CD4-positive, alpha-beta T cell (primary cell): ENCODE measurements around the gene ZNF638. TPM values are rescaled to one million over a fixed set of nuclear protein-coding genes. Genes with fewer than 3 reads are reported as not detected.

Experiments used
- ATAC-seq: fragments of 200-7000 bp; cut with Tn5 transposase; one replicate; pipeline ENCODE4 v1.10.0; 2022; ENCODE audit warnings: mild to moderate bottlenecking; ENCODE audit not compliant: poor library complexity
- CTCF ChIA-PET: fragments of 350-600 bp; sonication (Branson Sonifier 250); formaldehyde crosslinking; loops from one replicate; lab custom pipeline; 2021; ENCODE audit warnings: antibody characterized with exemption, inconsistent platforms; lab: Charles Lee
- POLR2A ChIA-PET: fragments of 350-600 bp; sonication (Branson Sonifier 250); formaldehyde crosslinking; loops from one replicate; lab custom pipeline; 2021; ENCODE audit warnings: antibody characterized with exemption, inconsistent platforms; lab: Charles Lee
- DNase-seq, 14 experiments: peaks; one replicate each; pipeline ENCODE4 v3.0.0-alpha.2; 2013 to 2020; ENCODE audit warnings: mixed read lengths in 2 of 14
- H3K27ac ChIP-seq, 2 donors: one replicate each; pipeline versions ENCODE4 v1.5.1 to v1.7.0; 2013; ENCODE audit warnings: low read length in 2 of 2, low read depth in 1 of 2, mild to moderate bottlenecking in 1 of 2
- H3K27me3 ChIP-seq, 2 experiments: 1 replicate in 1 of 2; 2 replicates in 1 of 2; pipeline versions ENCODE4 v1.6.1 to v1.7.0; 2013; ENCODE audit warnings: low read length in 2 of 2, control low read depth in 1 of 2, mild to moderate bottlenecking in 1 of 2, moderate library complexity in 1 of 2; ENCODE audit not compliant: insufficient read depth in 2 of 2, control insufficient read depth in 1 of 2
- H3K36me3 ChIP-seq: one replicate; pipeline ENCODE4 v1.6.1; 2013; ENCODE audit warnings: low read length, control low read depth; ENCODE audit not compliant: insufficient read depth
- H3K4me1 ChIP-seq: one replicate; pipeline ENCODE4 v1.6.1; 2013; ENCODE audit warnings: low read length, control low read depth; ENCODE audit not compliant: insufficient read depth
- H3K4me3 ChIP-seq: one replicate; pipeline ENCODE4 v1.5.1; 2013; ENCODE audit warnings: mild to moderate bottlenecking, low read length, moderate library complexity
- H3K9me3 ChIP-seq, 2 experiments: 1 replicate in 1 of 2; 2 replicates in 1 of 2; pipeline versions ENCODE4 v1.6.1 to v1.7.0; 2013; ENCODE audit warnings: low read length in 2 of 2, mild to moderate bottlenecking in 2 of 2, control low read depth in 1 of 2, moderate library complexity in 1 of 2; ENCODE audit not compliant: control insufficient read depth in 1 of 2, insufficient read depth in 1 of 2
- H3K27ac Mint-ChIP-seq: one replicate; pipeline ENCODE4 v1.8.0; 2020; ENCODE audit warnings: mixed read lengths
- H3K27me3 Mint-ChIP-seq: one replicate; pipeline ENCODE4 v1.8.0; 2021; ENCODE audit warnings: mixed read lengths
- H3K36me3 Mint-ChIP-seq: one replicate; pipeline ENCODE4 v1.8.0; 2021; ENCODE audit warnings: low read depth, mixed read lengths
- H3K4me1 Mint-ChIP-seq: one replicate; pipeline ENCODE4 v1.8.0; 2021; ENCODE audit warnings: low read depth, mixed read lengths
- H3K4me3 Mint-ChIP-seq: one replicate; pipeline ENCODE4 v1.8.0; 2020; ENCODE audit warnings: mild to moderate bottlenecking, mixed read lengths
- H3K9me3 Mint-ChIP-seq: one replicate; pipeline ENCODE4 v1.8.0; 2020; ENCODE audit warnings: mixed read lengths
- intact Hi-C, 2 experiments: fragments of 100-400 bp; cut with DNase I in 1 of 2; cut with micrococcal nuclease in 1 of 2; formaldehyde crosslinking; loops; one replicate each; pipeline versions ENCODE4 v1.15.1 to v1.9.0; 2023 to 2025; cut with DNase I, micrococcal nuclease
- total RNA-seq, 174 experiments: library from RNA in 2 of 174; stranded (reverse) in 2 of 174; gene quantifications; one replicate each; pipeline ENCODE4 v1.2.3 and lab custom pipeline; 2021 to 2026
- TF ChIP-seq, protein P1 (sequence below): fragments of 200-600 bp; IDR thresholded peaks from one replicate; pipeline ENCODE4 v1.8.0; 2022; ENCODE audit warnings: antibody characterized with exemption, mild to moderate bottlenecking

ZNF638 gene
- total RNA-seq, 2 experiments from 2014 or later = 77.8 to 86.4 TPM

GRCh38 chr2:71452565-71452964 lies 121.0 kb downstream of the ZNF638 start:
- peaks cover 0 to 12% of the 10 kb centered on the region in 2 experiments for H3K9me3 ChIP-seq
- TF ChIP-seq, protein P1, sequence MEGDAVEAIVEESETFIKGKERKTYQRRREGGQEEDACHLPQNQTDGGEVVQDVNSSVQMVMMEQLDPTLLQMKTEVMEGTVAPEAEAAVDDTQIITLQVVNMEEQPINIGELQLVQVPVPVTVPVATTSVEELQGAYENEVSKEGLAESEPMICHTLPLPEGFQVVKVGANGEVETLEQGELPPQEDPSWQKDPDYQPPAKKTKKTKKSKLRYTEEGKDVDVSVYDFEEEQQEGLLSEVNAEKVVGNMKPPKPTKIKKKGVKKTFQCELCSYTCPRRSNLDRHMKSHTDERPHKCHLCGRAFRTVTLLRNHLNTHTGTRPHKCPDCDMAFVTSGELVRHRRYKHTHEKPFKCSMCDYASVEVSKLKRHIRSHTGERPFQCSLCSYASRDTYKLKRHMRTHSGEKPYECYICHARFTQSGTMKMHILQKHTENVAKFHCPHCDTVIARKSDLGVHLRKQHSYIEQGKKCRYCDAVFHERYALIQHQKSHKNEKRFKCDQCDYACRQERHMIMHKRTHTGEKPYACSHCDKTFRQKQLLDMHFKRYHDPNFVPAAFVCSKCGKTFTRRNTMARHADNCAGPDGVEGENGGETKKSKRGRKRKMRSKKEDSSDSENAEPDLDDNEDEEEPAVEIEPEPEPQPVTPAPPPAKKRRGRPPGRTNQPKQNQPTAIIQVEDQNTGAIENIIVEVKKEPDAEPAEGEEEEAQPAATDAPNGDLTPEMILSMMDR = no peak
- ChIA-PET POLR2A (interaction anchor here (1.0 kb wide), 1 partner anchor 120 kb away, joined by 4 read pairs; no protein-coding TSS in a partner anchor), CTCF (no interaction called here)
- Mint-ChIP-seq H3K4me1 (peaks cover 16% of the 10 kb centered on the region), H3K27me3 (peaks cover 53% of the 10 kb centered on the region), H3K27ac (no peak overlapping the region), H3K36me3 (no peaks in the 10 kb centered on the region), H3K9me3 (no peaks in the 10 kb centered on the region), H3K4me3 (no peak overlapping the region)
- no peaks in the 10 kb centered on the region for H3K36me3 ChIP-seq
- no peak overlapping the region for H3K4me3 ChIP-seq
- peaks cover 21% of the 10 kb centered on the region for H3K4me1 ChIP-seq
- ATAC-seq = no peak
- DNase-seq = peak in 5 of 14 experiments; percentile 15 to 30 (median 20)
- H3K27ac ChIP-seq = no peak overlapping the region
- peaks cover 22 to 28% of the 10 kb centered on the region in 2 experiments for H3K27me3 ChIP-seq
- intact Hi-C loops = no loop called here

GRCh38 chr2:71453404-71454220 lies 122.0 kb downstream of the ZNF638 start, which contains the start of gene DYSF:
Gene DYSF (plus strand): TSS chr2:71453561.
- Mint-ChIP-seq H3K27ac (no peak within 1 kb of the TSS), H3K4me1 (peaks cover 16% of the 10 kb centered on the region), H3K36me3 (no peaks in the 10 kb centered on the region), H3K27me3 (peaks cover 56% of the 10 kb centered on the region), H3K4me3 (peak within 1 kb of the TSS; percentile 59), H3K9me3 (no peaks in the 10 kb centered on the region)
- ATAC-seq (no peak), DNase-seq (peak in 3 of 14 experiments; percentile 13 to 16 (median 14))
- Histone ChIP-seq H3K27ac (no peak within 1 kb of the TSS), H3K4me1 (peaks cover 21% of the 10 kb centered on the region), H3K27me3 (peaks cover 22 to 28% of the 10 kb centered on the region in 2 experiments), H3K9me3 (peaks cover 0 to 12% of the 10 kb centered on the region in 2 experiments), H3K4me3 (peak within 1 kb of the TSS; percentile 54), H3K36me3 (no peaks in the 10 kb centered on the region)
- ChIA-PET POLR2A (interaction anchor here (0.6 kb wide), 1 partner anchor 79 kb away, joined by 4 read pairs; no protein-coding TSS in a partner anchor), CTCF (no interaction called here)
- intact Hi-C loops = no loop called here
- TF ChIP-seq, protein P1 = no peak

GRCh38 chr2:71454221-71455010 lies 122.8 kb downstream of the ZNF638 start:
- Mint-ChIP-seq H3K4me3 (no peak overlapping the region), H3K4me1 (peaks cover 16% of the 10 kb centered on the region), H3K27me3 (peaks cover 57% of the 10 kb centered on the region), H3K27ac (no peak overlapping the region), H3K36me3 (no peaks in the 10 kb centered on the region), H3K9me3 (no peaks in the 10 kb centered on the region)
- peak overlapping the region; percentile 54 for H3K4me3 ChIP-seq
- DNase-seq (no peak), ATAC-seq (no peak)
- intact Hi-C loops = no loop called here
- ChIA-PET POLR2A (interaction anchor here (0.6 kb wide), 1 partner anchor 1617 kb away, joined by 3 read pairs; the partner anchor contains the start of gene SFXN5), CTCF (no interaction called here)
- H3K9me3 ChIP-seq = peaks cover 0 to 12% of the 10 kb centered on the region in 2 experiments
- H3K27me3 ChIP-seq = peaks cover 22 to 28% of the 10 kb centered on the region in 2 experiments
- TF ChIP-seq, protein P1 = no peak
- peaks cover 21% of the 10 kb centered on the region for H3K4me1 ChIP-seq
- H3K36me3 ChIP-seq = no peaks in the 10 kb centered on the region
- H3K27ac ChIP-seq = no peak overlapping the region
